GM19324 (cell line): ENCODE data around the gene LPAR5.

Experiments used
- ATAC-seq: cut with Tn5 transposase; IDR thresholded peaks from one replicate; pipeline ENCODE4 v1.9.1; 2021; ENCODE audit warnings: mild to moderate bottlenecking, moderate library complexity; ENCODE audit not compliant: unreplicated experiment, low FRiP score

Gene LPAR5

GRCh38 chr12:6635856-6636531 is at the start of gene LPAR5:
Gene LPAR5 (minus strand): TSS chr12:6635959. CDS start chr12:6621248, 14,711 bp downstream.
- peak; percentile 57 for ATAC-seq

DNA sequence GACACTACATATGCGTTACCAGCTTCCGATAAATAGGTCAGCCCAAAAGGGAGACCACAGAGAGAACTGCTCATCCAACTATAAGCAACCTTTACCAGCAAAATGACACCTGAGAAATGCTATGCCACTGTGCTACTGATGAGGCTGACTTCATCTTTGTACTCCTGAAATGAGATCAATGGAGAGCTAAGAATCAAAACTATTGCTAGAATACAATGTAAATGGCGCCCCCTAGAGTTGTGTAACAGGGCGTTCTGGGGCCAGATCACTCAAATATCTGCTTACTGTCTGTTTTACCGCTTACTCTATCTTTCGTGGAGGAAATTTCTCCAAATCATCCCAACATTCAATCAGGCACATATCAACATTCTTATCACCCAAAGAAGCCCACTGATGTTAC is 48.9 kb upstream of the LPAR5 start:
- no peak for ATAC-seq

DNA sequence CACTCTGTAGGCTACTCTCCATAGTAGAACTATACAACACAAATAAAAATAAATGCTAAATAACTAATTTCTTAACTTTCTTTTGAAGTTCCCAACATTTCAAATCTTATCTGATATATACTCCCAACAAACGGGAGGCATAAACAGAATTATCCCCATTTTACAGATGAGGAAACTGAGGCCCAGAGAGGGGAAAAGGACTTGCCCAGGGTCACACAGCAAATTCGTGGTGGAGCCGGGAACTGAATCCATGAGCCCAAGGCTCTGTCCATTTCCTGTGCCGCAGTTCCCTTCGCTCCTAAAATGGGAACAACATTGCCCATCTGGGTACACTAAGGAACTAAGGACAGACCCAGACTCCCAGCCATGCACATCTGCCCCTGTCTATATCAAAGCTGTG is 41.2 kb upstream of the LPAR5 start:
- no peak for ATAC-seq

- no peak for ATAC-seq
These were observed 36.4 kb upstream of the LPAR5 start for GRCh38 chr12:6672143-6672542.

- no peak for ATAC-seq
These were observed 31.9 kb upstream of the LPAR5 start for GRCh38 chr12:6667559-6668210.

DNA sequence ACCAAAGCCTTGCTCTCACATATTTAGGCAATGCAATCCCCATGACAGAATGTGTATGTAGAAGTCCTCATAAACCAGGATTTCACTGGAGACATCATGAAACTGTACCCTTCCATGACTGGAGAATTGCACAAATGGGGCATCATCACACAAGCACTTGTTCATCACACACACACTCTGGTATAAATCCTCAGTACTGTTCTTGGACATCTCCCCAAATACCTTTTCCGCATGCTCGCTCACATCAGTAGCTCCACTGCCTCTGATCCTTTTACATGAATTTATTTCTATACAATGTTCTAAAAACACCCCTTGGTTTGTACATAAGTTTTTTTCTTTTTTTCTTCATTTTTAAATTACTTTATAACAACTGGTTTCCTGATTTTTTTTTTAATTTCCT is 30.5 kb upstream of the LPAR5 start:
- ATAC-seq, result no peak

GRCh38 chr12:6664902-6665301 is 29.1 kb upstream of the LPAR5 start:
- no peak for ATAC-seq

DNA sequence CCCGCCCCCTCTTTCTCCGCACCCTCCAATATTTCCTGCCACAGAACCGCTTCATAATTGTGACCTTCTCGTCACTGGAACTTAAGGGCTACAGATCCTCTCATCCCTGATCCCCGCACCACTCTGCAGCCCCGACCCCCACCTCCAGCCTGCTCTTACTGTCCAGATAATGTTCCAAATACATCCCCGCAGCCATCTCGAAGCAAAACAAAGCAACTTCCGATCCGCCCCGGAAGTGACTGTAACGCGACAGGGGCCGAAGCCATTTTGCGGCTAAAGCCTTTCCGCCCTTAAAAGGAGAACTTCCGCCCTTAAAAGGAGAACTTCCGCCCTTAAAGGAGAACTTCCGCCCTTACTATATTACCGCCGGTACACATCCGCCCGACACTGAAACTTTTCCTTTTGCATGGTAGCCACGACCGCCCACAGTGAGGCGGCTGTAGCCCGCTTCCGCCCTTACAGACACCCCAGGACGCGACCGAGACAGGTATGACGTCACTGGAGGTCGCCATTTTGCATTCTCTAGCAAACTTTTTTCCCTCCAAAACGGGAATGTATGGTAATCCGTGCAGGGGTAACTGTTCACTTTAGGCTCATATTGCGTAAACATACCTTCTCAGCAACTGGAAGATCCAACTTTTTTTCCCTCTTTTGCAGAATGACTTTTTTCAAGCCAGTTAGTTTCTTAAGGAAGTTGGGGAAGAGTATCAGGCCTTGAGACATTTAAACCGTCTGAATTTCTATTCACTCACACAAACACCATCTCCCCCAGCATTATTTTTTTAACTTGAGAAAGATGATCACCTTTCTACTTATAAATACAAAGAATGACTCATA is 27.4 kb upstream of the LPAR5 start, which contains the start of gene ING4:
TSS of gene ING4 (minus strand) at position 214 of the 837 bp plus-strand sequence. CDS start at position 196, 18 bp downstream.
- peak; percentile 98 for ATAC-seq

GRCh38 chr12:6662602-6662905 is 26.8 kb upstream of the LPAR5 start:
- ATAC-seq, result no peak

DNA sequence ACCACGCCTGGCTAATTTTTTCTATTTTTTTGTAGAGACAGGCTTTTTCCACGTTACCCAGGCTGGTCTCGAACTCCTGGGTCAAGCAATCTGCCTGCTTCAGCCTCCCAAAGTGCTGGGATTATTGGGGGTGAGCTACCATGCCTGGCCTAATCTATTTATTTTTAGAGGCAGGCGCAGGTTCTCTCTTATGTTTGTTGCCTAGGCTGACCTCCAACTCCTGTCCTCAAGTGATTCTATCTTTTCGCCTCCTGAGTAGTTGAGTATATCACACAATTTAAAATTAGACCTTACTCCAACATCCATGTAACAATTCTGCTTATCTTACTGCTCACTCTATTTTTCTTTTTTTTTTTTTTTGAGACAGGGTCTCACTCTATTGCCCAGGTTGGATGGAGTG is 18.2 kb upstream of the LPAR5 start:
- no peak for ATAC-seq

DNA sequence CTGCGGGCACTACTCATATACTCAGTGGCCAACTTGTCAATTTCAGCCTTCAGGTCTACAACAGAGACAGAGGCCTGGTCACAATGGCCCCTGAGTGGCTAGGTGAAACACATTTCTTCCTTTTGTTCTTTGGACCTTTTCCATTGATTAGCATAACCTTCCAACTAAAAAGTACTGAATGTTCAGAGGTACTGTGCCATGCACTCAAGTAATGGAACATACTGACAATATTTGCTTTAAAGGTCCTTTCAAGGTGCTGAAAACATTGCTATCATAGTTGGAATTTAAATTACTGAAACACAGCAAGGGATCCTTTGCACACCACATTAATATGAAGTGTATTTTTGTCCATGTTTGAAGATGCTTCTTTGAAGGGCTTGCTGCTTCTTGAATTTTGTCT is 17.6 kb upstream of the LPAR5 start:
- no peak for ATAC-seq

DNA sequence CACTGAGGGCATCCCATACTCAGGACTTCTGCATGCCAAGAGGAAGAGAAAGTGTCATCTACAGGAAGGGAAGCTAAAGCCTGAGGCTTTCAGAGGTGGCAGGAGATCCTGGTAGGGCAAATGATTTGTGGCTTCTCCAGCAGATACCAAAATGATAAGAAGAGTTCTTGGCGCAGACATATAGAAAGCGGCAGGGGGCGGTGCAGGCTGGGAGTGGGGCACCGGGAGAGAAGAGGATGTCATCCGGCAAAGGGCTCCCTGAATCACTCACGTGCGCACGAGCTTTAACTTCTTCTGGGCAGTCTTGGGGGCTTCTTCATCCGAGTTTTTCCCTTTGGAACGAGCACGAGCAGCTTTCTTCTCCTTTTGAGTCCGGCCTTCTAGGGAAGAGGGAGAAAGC is 16.6 kb upstream of the LPAR5 start:
- no peak for ATAC-seq

GRCh38 chr12:6650832-6651231 is 15.1 kb upstream of the LPAR5 start:
- ATAC-seq, result no peak

- peak; percentile 43 for ATAC-seq
These were observed 11.4 kb upstream of the LPAR5 start, which contains the start of gene ACRBP for GRCh38 chr12:6647083-6647604. Gene ACRBP (minus strand): TSS chr12:6647432. CDS start chr12:6647366, 66 bp downstream.

DNA sequence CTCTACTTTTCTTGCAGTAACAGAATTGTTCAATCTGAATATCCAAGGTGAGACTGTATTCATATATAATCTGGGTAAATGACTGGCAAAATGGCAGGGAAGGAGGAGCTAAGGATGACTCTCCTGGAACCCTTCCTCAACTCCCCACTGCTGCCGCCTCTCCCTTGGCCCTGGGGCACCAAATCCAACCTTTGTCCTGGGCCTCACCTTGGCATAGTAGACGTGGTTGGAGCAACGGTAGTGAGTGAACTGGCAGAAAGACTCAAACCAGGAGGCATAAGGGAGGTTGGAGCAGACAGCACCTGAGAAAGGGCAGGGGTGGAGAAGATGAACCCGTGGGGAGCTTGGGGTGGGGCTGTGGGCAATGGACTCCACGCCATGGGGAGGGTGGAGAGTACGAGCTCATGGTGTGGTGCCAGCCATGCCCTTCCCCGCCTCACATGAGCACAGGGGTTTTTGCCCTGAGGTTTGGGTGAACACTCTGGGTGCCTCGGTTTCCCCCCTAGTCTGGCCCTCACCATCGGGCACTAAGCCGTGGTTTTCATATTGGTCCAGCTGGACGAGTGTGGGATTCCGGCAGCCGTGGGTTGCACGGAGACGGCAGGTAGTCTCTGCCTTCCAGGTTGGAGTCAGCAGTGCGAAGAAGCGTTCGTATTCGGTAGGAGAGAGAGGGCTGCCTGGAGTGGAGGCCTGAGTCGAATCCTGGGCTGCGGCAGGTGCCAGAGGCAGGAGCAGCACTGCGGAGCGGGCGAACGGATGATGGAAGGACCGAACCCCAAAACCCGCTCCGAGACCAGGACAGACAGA is 10.7 kb upstream of the LPAR5 start:
- no peak for ATAC-seq

- no peak for ATAC-seq
These were observed 9.1 kb upstream of the LPAR5 start for GRCh38 chr12:6644903-6645302.

DNA sequence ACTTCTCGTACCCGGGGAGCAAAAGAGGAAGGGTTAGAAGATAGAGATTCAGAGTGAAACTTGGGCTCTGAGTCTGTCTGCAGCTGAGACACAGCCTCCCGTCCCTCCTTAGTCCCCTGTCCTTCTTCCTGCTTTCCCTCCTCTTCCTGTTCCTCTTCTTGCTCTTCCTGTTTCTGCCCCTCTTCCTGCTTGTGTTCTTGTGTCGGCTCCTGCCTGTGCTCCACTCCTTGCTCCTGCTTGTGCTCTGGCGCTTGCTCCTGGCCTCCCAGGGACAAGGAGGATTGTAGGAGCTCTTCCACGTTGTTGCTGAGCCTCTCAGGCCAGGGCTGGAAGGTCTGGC is 8.5 kb upstream of the LPAR5 start:
- no peak for ATAC-seq

DNA sequence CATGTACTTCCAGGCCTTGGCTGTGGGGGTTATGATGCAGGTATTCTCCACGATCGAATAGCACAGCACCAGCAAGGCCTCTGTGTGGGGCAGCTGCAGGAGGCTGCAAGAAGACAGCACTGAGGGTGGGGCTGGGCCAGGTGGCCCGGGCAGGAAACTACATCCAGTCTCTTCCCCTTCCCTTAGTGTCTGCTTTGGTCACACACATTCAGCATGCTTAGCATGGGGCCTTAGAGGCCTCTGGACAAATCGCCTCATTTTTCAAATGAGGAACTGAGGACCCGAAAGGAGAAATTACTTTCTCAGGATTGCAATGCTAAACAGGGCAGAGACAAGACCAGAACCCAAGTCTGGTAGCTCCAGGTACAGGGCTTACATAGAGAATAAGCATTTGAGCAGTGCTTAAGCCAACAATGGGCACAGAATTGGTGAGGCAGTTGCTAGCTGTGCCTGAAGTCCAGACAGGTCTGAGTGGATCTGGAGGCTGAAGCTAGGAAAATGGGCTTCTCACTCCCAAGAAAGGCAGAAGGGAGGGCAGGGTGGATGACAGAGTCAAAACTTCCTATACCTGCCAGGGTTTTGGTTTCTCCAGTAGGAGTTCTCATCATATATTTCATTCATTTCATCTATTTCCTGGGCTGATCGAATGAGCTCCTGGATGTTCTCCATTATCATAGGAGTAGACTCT is 8.0 kb upstream of the LPAR5 start:
- no peak for ATAC-seq

GRCh38 chr12:6641131-6641530 is 5.4 kb upstream of the LPAR5 start:
- ATAC-seq, result no peak

DNA sequence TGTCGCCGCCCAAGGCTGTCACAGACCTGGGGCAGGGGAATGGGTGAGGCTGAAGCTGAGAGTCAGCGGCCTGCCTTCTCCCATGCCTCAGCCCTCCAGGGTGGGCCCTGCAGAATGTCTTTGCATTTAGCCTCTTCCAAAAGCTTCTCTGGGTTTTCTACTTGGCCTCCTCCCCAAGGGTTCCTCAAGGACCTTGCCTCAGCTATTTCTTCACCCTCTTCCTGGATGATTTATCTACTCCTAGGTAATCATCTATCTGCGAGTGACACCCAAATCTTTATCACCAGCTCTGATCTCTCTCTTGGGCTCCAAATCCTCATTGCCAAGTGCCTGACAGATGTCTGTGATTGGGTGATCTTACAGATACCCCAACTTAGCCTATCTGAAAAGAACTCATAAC is 4.7 kb upstream of the LPAR5 start:
- ATAC-seq, result no peak
